ENCODE measurements around the gene RHBDL3. TPM values are rescaled to one million over a fixed set of nuclear protein-coding genes. Genes with fewer than 3 reads are reported as not detected.

RHBDL3 gene
- total RNA-seq, 4 donors from 2014 or later: 0.52 to 2.2 (median 1.5) TPM

- no peaks in the 10 kb centered on the region for H3K9me3 ChIP-seq
- peaks cover 0 to 84% of the 10 kb centered on the region in 2 donors for H3K36me3 ChIP-seq
- no peak for ATAC-seq
- H3K4me3 ChIP-seq: no peak overlapping the region
- WGBS, 2 donors (ENCODE audit: low coverage in 1 of 2): 71 to 87% methylated on average over 3 of the region's 3 CpGs
- TF ChIP-seq CTCF (IDR thresholded peaks at IDR 0.05) (no peak), EP300 (IDR thresholded peaks at IDR 0.05) (no peak), POLR2A (IDR thresholded peaks at IDR 0.05) (no peak), POLR2AphosphoS5 (IDR thresholded peaks at IDR 0.05) (no peak)
- H3K27me3 ChIP-seq: no peaks in the 10 kb centered on the region
- no peak overlapping the region for H3K27ac ChIP-seq
- peaks cover 5 to 83% (median 37%) of the 10 kb centered on the region in 3 donors for H3K4me1 ChIP-seq
These were observed 90.7 kb downstream of the RHBDL3 start for GRCh38 chr17:32356378-32356743.

GRCh38 chr17:32356750-32357149 is 91.1 kb downstream of the RHBDL3 start:
- TF ChIP-seq POLR2AphosphoS5 (IDR thresholded peaks at IDR 0.05) (no peak), POLR2A (IDR thresholded peaks at IDR 0.05) (no peak), EP300 (IDR thresholded peaks at IDR 0.05) (no peak), CTCF (IDR thresholded peaks at IDR 0.05) (no peak)
- peaks cover 5 to 80% (median 36%) of the 10 kb centered on the region in 3 donors for H3K4me1 ChIP-seq
- no peak overlapping the region for H3K4me3 ChIP-seq
- no peak for ATAC-seq
- no peak overlapping the region for H3K27ac ChIP-seq
- 96 to 97% methylated on average over 5 of the region's 5 CpGs for WGBS, 2 donors (ENCODE audit: low coverage in 1 of 2)
- no peaks in the 10 kb centered on the region for H3K9me3 ChIP-seq
- H3K36me3 ChIP-seq: peaks cover 0 to 88% of the 10 kb centered on the region in 2 donors
- no peaks in the 10 kb centered on the region for H3K27me3 ChIP-seq

GRCh38 chr17:32357615-32358014 is 92.0 kb downstream of the RHBDL3 start:
- no peak overlapping the region for H3K4me3 ChIP-seq
- peaks cover 0 to 90% of the 10 kb centered on the region in 2 donors for H3K36me3 ChIP-seq
- no peak for TF ChIP-seq EP300 (IDR thresholded peaks at IDR 0.05)
- TF ChIP-seq CTCF (IDR thresholded peaks at IDR 0.05): no peak
- no peak for TF ChIP-seq POLR2AphosphoS5 (IDR thresholded peaks at IDR 0.05)
- peaks cover 5 to 71% (median 28%) of the 10 kb centered on the region in 3 donors for H3K4me1 ChIP-seq
- ATAC-seq: no peak
- no peaks in the 10 kb centered on the region for H3K9me3 ChIP-seq
- 87 to 88% methylated on average over 8 of the region's 8 CpGs for WGBS, 2 donors (ENCODE audit: low coverage in 1 of 2)
- H3K27me3 ChIP-seq: no peaks in the 10 kb centered on the region
- no peak overlapping the region for H3K27ac ChIP-seq

GRCh38 chr17:32361270-32361669 is 95.6 kb downstream of the RHBDL3 start:
- Histone ChIP-seq H3K27me3 (no peaks in the 10 kb centered on the region), H3K27ac (no peak overlapping the region), H3K4me1 (peaks cover 0 to 34% (median 0%) of the 10 kb centered on the region in 3 donors), H3K36me3 (peaks cover 18 to 96% of the 10 kb centered on the region in 2 donors), H3K9me3 (no peaks in the 10 kb centered on the region), H3K4me3 (no peak overlapping the region)
- TF ChIP-seq EP300 (IDR thresholded peaks at IDR 0.05): no peak
- 96 to 100% methylated on average over 1 of the region's 1 CpG for WGBS, 2 donors (ENCODE audit: low coverage in 1 of 2)
- ATAC-seq: no peak

GRCh38 chr17:32370426-32370825 is 104.8 kb downstream of the RHBDL3 start:
- Histone ChIP-seq H3K4me1 (no peaks in the 10 kb centered on the region), H3K4me3 (no peak overlapping the region), H3K36me3 (peaks cover 28 to 99% of the 10 kb centered on the region in 2 donors), H3K27me3 (no peaks in the 10 kb centered on the region), H3K27ac (no peak overlapping the region), H3K9me3 (no peaks in the 10 kb centered on the region)
- ATAC-seq: no peak
- 43 to 94% methylated on average over 1 of the region's 1 CpG for WGBS, 2 donors (ENCODE audit: low coverage in 1 of 2)
- no peak for TF ChIP-seq EP300 (IDR thresholded peaks at IDR 0.05)
- no peak for TF ChIP-seq POLR2A (IDR thresholded peaks at IDR 0.05)
- no peak for TF ChIP-seq POLR2AphosphoS5 (IDR thresholded peaks at IDR 0.05)
- no peak for TF ChIP-seq CTCF (IDR thresholded peaks at IDR 0.05)

Small RNA genes within 50 kb of the gene (small RNA-seq; reads per million reads assigned to genes)
- gene UBL5P2: 0 to 2.5 (median 0.49) reads per million in 4 donors

Other genes starting within 250 kb of the RHBDL3 start
- 10 to 100 TPM; 34.4 to 58.3 (median 46.0) TPM for gene RHOT1, start 123.3 kb upstream of the RHBDL3 start, total RNA-seq
- gene C17orf75, start 76.3 kb downstream of the RHBDL3 start, total RNA-seq: 10 to 100 TPM in 3 of 4 donors, 1 to 10 TPM in 1; 9.2 to 16.7 (median 13.2) TPM
- gene ZNF207, start 84.3 kb downstream of the RHBDL3 start, total RNA-seq: 100 to 1,000 TPM in 2 of 4 donors, 10 to 100 TPM in 2; 84.4 to 146 (median 99.0) TPM
- gene PSMD11, start 178.7 kb downstream of the RHBDL3 start, total RNA-seq: 10 to 100 TPM; 41.7 to 68.7 (median 64.9) TPM
- gene CDK5R1, start 221.2 kb downstream of the RHBDL3 start, total RNA-seq: 1 to 10 TPM in 2 of 4 donors, under 1 TPM in 1, not detected in 1; 0.54 to 1.5 (median 1.0) TPM